Fibroblast of lung (primary cell): ENCODE measurements around the gene KNDC1. TPM values are rescaled to one million over a fixed set of nuclear protein-coding genes. Genes with fewer than 3 reads are reported as not detected.

Experiments
- DNase-seq, 2 donors: peaks; one replicate each; pipeline versions ENCODE4 v3.0.0 to v3.0.0-alpha.2; 2010; ENCODE audit warnings: low read depth in 2 of 2
- H2AFZ ChIP-seq: 2 replicates; pipeline ENCODE4 v1.5.1; 2012; ENCODE audit warnings: low read length, control low read depth, inconsistent platforms
- H3K27ac ChIP-seq: 2 replicates; pipeline ENCODE4 v1.5.1; 2011; ENCODE audit warnings: low read length, control low read depth; ENCODE audit not compliant: insufficient read depth
- H3K27me3 ChIP-seq: 2 replicates; pipeline ENCODE4 v1.5.1; 2011; ENCODE audit warnings: mild to moderate bottlenecking, low read length; ENCODE audit not compliant: control insufficient read depth, insufficient read depth
- H3K36me3 ChIP-seq: 2 replicates; pipeline ENCODE4 v1.5.1; 2011; ENCODE audit warnings: low read length; ENCODE audit not compliant: control insufficient read depth, insufficient read depth
- H3K4me1 ChIP-seq: 2 replicates; pipeline ENCODE4 v1.5.1; 2011; ENCODE audit warnings: low read length; ENCODE audit not compliant: control insufficient read depth, insufficient read depth; ENCODE audit errors: extremely low read depth
- H3K4me2 ChIP-seq: 2 replicates; pipeline ENCODE4 v1.5.1; 2011; ENCODE audit warnings: low read length, control low read depth; ENCODE audit not compliant: insufficient read depth; ENCODE audit errors: extremely low read depth
- H3K4me3 ChIP-seq, 4 experiments: fragments of 200-600 bp in 1 of 4; sonication (generic) in 1 of 4; replicated peaks in 1 of 4; 2 replicates each; pipeline ENCODE4 v1.5.1; 2011 to 2016; ENCODE audit warnings: low read length in 4 of 4, low read depth in 3 of 4, mild to moderate bottlenecking in 3 of 4, control low read depth in 2 of 4, inconsistent platforms in 1 of 4, mixed read lengths in 1 of 4; ENCODE audit not compliant: insufficient read depth in 1 of 4; ENCODE audit errors: control extremely low read depth in 1 of 4
- H3K79me2 ChIP-seq: 2 replicates; pipeline ENCODE4 v1.5.1; 2012; ENCODE audit warnings: mild to moderate bottlenecking, low read length, inconsistent platforms; ENCODE audit not compliant: control insufficient read depth, insufficient read depth
- H3K9ac ChIP-seq: 2 replicates; pipeline ENCODE4 v1.5.1; 2011; ENCODE audit warnings: mild to moderate bottlenecking, low read length, control low read depth; ENCODE audit not compliant: insufficient read depth
- H3K9me3 ChIP-seq: 2 replicates; pipeline ENCODE4 v1.5.1; 2012; ENCODE audit warnings: low read depth, low read length; ENCODE audit not compliant: control insufficient read depth, insufficient read depth
- H4K20me1 ChIP-seq: 2 replicates; pipeline ENCODE4 v1.5.1; 2011; ENCODE audit warnings: low read length; ENCODE audit not compliant: control insufficient read depth, insufficient read depth; ENCODE audit errors: extremely low read depth
- CTCF ChIP-seq, 2 donors: IDR thresholded peaks in 1 of 2; conservative IDR thresholded peaks in 1 of 2; 1 replicate in 1 of 2; 2 replicates in 1 of 2; pipeline ENCODE4 v1.5.1; 2011 to 2012; ENCODE audit warnings: low read length in 2 of 2, control low read depth in 1 of 2, inconsistent platforms in 1 of 2, low read depth in 1 of 2, mild to moderate bottlenecking in 1 of 2
- EZH2 ChIP-seq: IDR thresholded peaks from 2 replicates; pipeline ENCODE4 v1.5.1; 2012; ENCODE audit warnings: low read length, control low read depth, mild to moderate bottlenecking; ENCODE audit errors: missing control alignments
- polyA plus RNA-seq, 2 donors: library from polyadenylated mRNA; depleted of rRNA in 1 of 2; stranded (reverse) in 1 of 2; unstranded in 1 of 2; fragments of >200 nt; gene quantifications; 2 replicates each; pipeline ENCODE4 v1.2.1, GENCODE V29; 2011 to 2012; ENCODE audit warnings: missing spikeins in 1 of 2
- total RNA-seq: library from RNA; depleted of rRNA; stranded (reverse); fragments of >200 nt; gene quantifications from 2 replicates; pipeline ENCODE4 v1.2.1, GENCODE V29; 2014

Gene KNDC1
- total and polyA plus RNA-seq, 2 donors (not counting 1 experiment from before 2014, with no cell fraction given), result 0.20 to 0.50 TPM

GRCh38 chr10:133163889-133164815 lies 4.1 kb downstream of the KNDC1 start:
- no peaks in the 10 kb centered on the region for H3K9me3 ChIP-seq
- no peaks in the 10 kb centered on the region for H3K4me1 ChIP-seq
- no peaks in the 10 kb centered on the region for H4K20me1 ChIP-seq
- no peak overlapping the region for H3K4me3 ChIP-seq
- no peaks in the 10 kb centered on the region for H3K79me2 ChIP-seq
- no peak overlapping the region for H3K9ac ChIP-seq
- no peak overlapping the region for H3K4me2 ChIP-seq
- H3K27me3 ChIP-seq, result peaks cover 11% of the 10 kb centered on the region
- no peak for DNase-seq
- no peak overlapping the region for H2AFZ ChIP-seq
- TF ChIP-seq EZH2 (no peak), CTCF (conservative IDR thresholded peaks at IDR 0.05 in 1 of 2, IDR thresholded peaks at IDR 0.05 in 1 of 2; ENCODE audit: low read depth in 1 of 2, low read length in 2 of 2) (no peak)
- no peaks in the 10 kb centered on the region for H3K36me3 ChIP-seq
- H3K27ac ChIP-seq, result no peak overlapping the region

- TF ChIP-seq CTCF (conservative IDR thresholded peaks at IDR 0.05 in 1 of 2, IDR thresholded peaks at IDR 0.05 in 1 of 2; ENCODE audit: low read depth in 1 of 2, low read length in 2 of 2) (no peak), EZH2 (no peak)
- no peak overlapping the region for H2AFZ ChIP-seq
Observed at GRCh38 chr10:133164816-133165555, 5.0 kb downstream of the KNDC1 start.

More at GRCh38 chr10:133164816-133165555, 5.0 kb downstream of the KNDC1 start:
- H3K27me3 ChIP-seq, result peaks cover 8% of the 10 kb centered on the region
- no peak overlapping the region for H3K4me3 ChIP-seq
- H3K9me3 ChIP-seq, result no peaks in the 10 kb centered on the region
- no peaks in the 10 kb centered on the region for H4K20me1 ChIP-seq
- no peak overlapping the region for H3K4me2 ChIP-seq
- no peak overlapping the region for H3K27ac ChIP-seq
- no peaks in the 10 kb centered on the region for H3K36me3 ChIP-seq
- no peaks in the 10 kb centered on the region for H3K79me2 ChIP-seq
- H3K4me1 ChIP-seq, result no peaks in the 10 kb centered on the region
- no peak overlapping the region for H3K9ac ChIP-seq
- no peak for DNase-seq
